Activated CD4-positive, alpha-beta T cell treated with anti-CD3 and anti-CD28 coated beads, Interleukin-2, amount 50 U/mL, for 24 hours (primary cell): ENCODE results near the gene PLCD4.

Experiments
- DNase-seq, 2 donors: peaks; one replicate each; pipeline ENCODE4 v3.0.0-alpha.2; 2020; ENCODE audit warnings: low read depth in 1 of 2, low spot score in 1 of 2

PLCD4 gene

GRCh38 chr2:218618102-218618860 lies 10.6 kb downstream of the PLCD4 start:
- DNase-seq: no peak

GRCh38 chr2:218621007-218621406 lies 13.3 kb downstream of the PLCD4 start:
- DNase-seq: no peak

- no peak for DNase-seq
Measured at GRCh38 chr2:218622606-218623365, 15.1 kb downstream of the PLCD4 start.

- DNase-seq: no peak
Measured at GRCh38 chr2:218623366-218623705, 15.6 kb downstream of the PLCD4 start.

- no peak for DNase-seq
Measured at GRCh38 chr2:218626369-218626768, 18.7 kb downstream of the PLCD4 start.

GRCh38 chr2:218627939-218628338 lies 20.2 kb downstream of the PLCD4 start:
- DNase-seq: no peak

- no peak for DNase-seq
Measured at GRCh38 chr2:218631837-218632236, 24.1 kb downstream of the PLCD4 start.

GRCh38 chr2:218635719-218636118 lies 28.0 kb downstream of the PLCD4 start:
- DNase-seq: no peak

GRCh38 chr2:218638372-218638771 lies 30.7 kb downstream of the PLCD4 start:
- no peak for DNase-seq

- no peak for DNase-seq
Measured at GRCh38 chr2:218642121-218642656, 34.5 kb downstream of the PLCD4 start.

GRCh38 chr2:218642786-218643185 lies 35.1 kb downstream of the PLCD4 start:
- no peak for DNase-seq

- no peak for DNase-seq
Measured at GRCh38 chr2:218643751-218644310, 36.1 kb downstream of the PLCD4 start.

GRCh38 chr2:218644721-218645120 lies 37.0 kb downstream of the PLCD4 start:
- no peak for DNase-seq

GRCh38 chr2:218645126-218645525 lies 37.4 kb downstream of the PLCD4 start:
- DNase-seq: no peak

GRCh38 chr2:218648088-218648786 lies 40.5 kb downstream of the PLCD4 start:
- DNase-seq: peak in 1 of 2 donors; percentile 39

- no peak for DNase-seq
Measured at GRCh38 chr2:218648787-218649100, 41.0 kb downstream of the PLCD4 start.

- DNase-seq: no peak
Measured at GRCh38 chr2:218655751-218656150, 48.1 kb downstream of the PLCD4 start.

- peak; percentile 18 to 24 for DNase-seq
Measured at GRCh38 chr2:218658671-218659257, 51.1 kb downstream of the PLCD4 start.

- DNase-seq: peak; percentile 87 to 95
Measured at GRCh38 chr2:218659258-218659987, 51.7 kb downstream of the PLCD4 start, which contains the start of the genes BCS1L and ZNF142. Gene BCS1L, plus strand, starts transcription at chr2:218659683. Its CDS starts 1,305 bp downstream, at chr2:218660988. Gene ZNF142, minus strand, starts transcription at chr2:218659623. Its CDS starts 3,194 bp downstream, at chr2:218656429.

GRCh38 chr2:218659988-218660358 lies 52.3 kb downstream of the PLCD4 start:
- DNase-seq: no peak
